Trophoblast cell (in vitro differentiated cells and primary cell): Measurements from ENCODE around the gene COA6.

Source experiments
- DNase-seq, 2 donors: peaks; one replicate each; pipeline ENCODE4 v3.0.0-alpha.2; 2016
- H2AFZ ChIP-seq: 2 replicates; pipeline ENCODE4 v1.6.1; 2013; ENCODE audit warnings: low read length, moderate library complexity, mild to moderate bottlenecking; ENCODE audit not compliant: insufficient read depth, poor library complexity
- H2AK5ac ChIP-seq: 2 replicates; pipeline ENCODE4 v1.6.1; 2013; ENCODE audit warnings: mild to moderate bottlenecking, low read length
- H2BK120ac ChIP-seq: 2 replicates; pipeline ENCODE4 v1.6.1; 2013; ENCODE audit warnings: low read length, mild to moderate bottlenecking, moderate library complexity; ENCODE audit not compliant: insufficient read depth, poor library complexity
- H2BK12ac ChIP-seq: 2 replicates; pipeline ENCODE4 v1.6.1; 2013; ENCODE audit warnings: mild to moderate bottlenecking, low read length, moderate library complexity
- H2BK5ac ChIP-seq: 2 replicates; pipeline ENCODE4 v1.6.1; 2013; ENCODE audit warnings: low read length, low read depth, moderate library complexity, mild to moderate bottlenecking; ENCODE audit not compliant: poor library complexity
- H3K14ac ChIP-seq: 2 replicates; pipeline ENCODE4 v1.6.1; 2013; ENCODE audit warnings: mild to moderate bottlenecking, low read length
- H3K18ac ChIP-seq: 2 replicates; pipeline ENCODE4 v1.6.1; 2013; ENCODE audit warnings: mild to moderate bottlenecking, low read length
- H3K23ac ChIP-seq: 2 replicates; pipeline ENCODE4 v1.6.1; 2013; ENCODE audit warnings: low read length
- H3K27ac ChIP-seq: 2 replicates; pipeline ENCODE4 v1.5.1; 2013; ENCODE audit warnings: low read depth, mild to moderate bottlenecking, inconsistent platforms, low read length, moderate library complexity
- H3K27me3 ChIP-seq: 2 replicates; pipeline ENCODE4 v1.6.1; 2013; ENCODE audit warnings: inconsistent platforms, mild to moderate bottlenecking, low read length, moderate library complexity; ENCODE audit not compliant: insufficient read depth
- H3K36me3 ChIP-seq, 2 experiments: 1 replicate in 1 of 2; 2 replicates in 1 of 2; pipeline ENCODE4 v1.6.1; 2013; ENCODE audit warnings: low read length in 2 of 2, mild to moderate bottlenecking in 2 of 2, moderate library complexity in 1 of 2; ENCODE audit not compliant: insufficient read depth in 2 of 2, control insufficient read depth in 1 of 2
- H3K4ac ChIP-seq: 2 replicates; pipeline ENCODE4 v1.6.1; 2013; ENCODE audit warnings: low read depth, mild to moderate bottlenecking, low read length, moderate library complexity
- H3K4me1 ChIP-seq, 2 experiments: 1 replicate in 1 of 2; 2 replicates in 1 of 2; pipeline ENCODE4 v1.6.1; 2013; ENCODE audit warnings: low read length in 2 of 2, mild to moderate bottlenecking in 2 of 2, moderate library complexity in 1 of 2; ENCODE audit not compliant: insufficient read depth in 2 of 2, control insufficient read depth in 1 of 2
- H3K4me2 ChIP-seq: 2 replicates; pipeline ENCODE4 v1.6.1; 2013; ENCODE audit warnings: inconsistent platforms, mild to moderate bottlenecking, low read length, moderate library complexity
- H3K4me3 ChIP-seq: 2 replicates; pipeline ENCODE4 v1.5.1; 2013; ENCODE audit warnings: mild to moderate bottlenecking, low read depth, low read length, inconsistent platforms
- H3K79me1 ChIP-seq: one replicate; pipeline ENCODE4 v1.6.1; 2013; ENCODE audit warnings: low read length
- H3K79me2 ChIP-seq: 2 replicates; pipeline ENCODE4 v1.6.1; 2013; ENCODE audit warnings: low read length, mild to moderate bottlenecking; ENCODE audit not compliant: control insufficient read depth, insufficient read depth, poor library complexity
- H3K9ac ChIP-seq: 2 replicates; pipeline ENCODE4 v1.6.1; 2013; ENCODE audit warnings: mild to moderate bottlenecking, low read length
- H3K9me3 ChIP-seq: 2 replicates; pipeline ENCODE4 v1.6.1; 2013; ENCODE audit warnings: low read depth, mild to moderate bottlenecking, control low read depth, inconsistent platforms, low read length; ENCODE audit not compliant: insufficient read depth
- H4K12ac ChIP-seq: 2 replicates; pipeline ENCODE4 v1.6.1; 2013; ENCODE audit warnings: low read depth, mild to moderate bottlenecking, low read length, moderate library complexity
- H4K8ac ChIP-seq: 2 replicates; pipeline ENCODE4 v1.6.1; 2013; ENCODE audit warnings: low read depth, mild to moderate bottlenecking, low read length, moderate library complexity
- H4K91ac ChIP-seq: one replicate; pipeline ENCODE4 v1.6.1; 2013; ENCODE audit warnings: low read depth, mild to moderate bottlenecking, low read length, moderate library complexity
- WGBS: extraction: QIAGEN DNeasy Blood & Tissue Kit; methylation state at CpG from one replicate; pipeline ENCODE4 v1.1.7; 2013; ENCODE audit warnings: missing lambda C conversion rate; ENCODE audit not compliant: insufficient read length, insufficient coverage; ENCODE audit errors: extremely low coverage; 5-methylcytosine and 5-hydroxymethylcytosine counted together

The COA6 gene

DNA sequence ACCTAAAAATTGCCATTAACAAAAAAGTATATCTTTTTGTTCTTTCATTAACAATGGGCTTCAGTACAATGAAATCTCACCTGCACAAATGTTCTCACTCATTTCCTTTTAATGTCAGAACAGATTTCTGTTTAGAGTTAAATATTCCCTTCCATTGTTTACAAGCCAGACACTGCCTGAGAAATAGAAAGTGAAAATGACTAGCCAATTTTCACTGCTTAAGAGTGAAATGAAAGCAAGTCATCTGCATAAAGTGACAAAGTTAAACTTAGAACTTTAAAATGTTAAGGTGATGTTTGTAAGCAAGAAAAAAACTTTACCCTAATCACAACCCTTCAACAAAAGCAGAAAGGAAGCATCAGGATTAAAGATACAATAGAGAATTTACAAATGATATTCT lies 27.5 kb downstream of the COA6 start:
- Histone ChIP-seq H3K9me3 (no peaks in the 10 kb centered on the region), H3K9ac (no peak overlapping the region), H3K4me2 (no peak overlapping the region), H3K4me1 (no peaks in the 10 kb centered on the region), H3K4ac (no peak overlapping the region), H3K14ac (no peak overlapping the region), H4K91ac (no peak overlapping the region), H4K12ac (no peak overlapping the region), H3K23ac (no peak overlapping the region), H2BK12ac (no peak overlapping the region), H2BK120ac (no peak overlapping the region), H4K8ac (no peak overlapping the region), H3K27me3 (no peaks in the 10 kb centered on the region), H3K4me3 (no peak overlapping the region), H3K18ac (no peak overlapping the region), H3K27ac (no peak overlapping the region), H2AK5ac (no peak overlapping the region), H2BK5ac (no peak overlapping the region), H3K36me3 (no peaks in the 10 kb centered on the region), H2AFZ (no peak overlapping the region), H3K79me1 (no peaks in the 10 kb centered on the region), H3K79me2 (no peaks in the 10 kb centered on the region)
- DNase-seq, result no peak

DNA sequence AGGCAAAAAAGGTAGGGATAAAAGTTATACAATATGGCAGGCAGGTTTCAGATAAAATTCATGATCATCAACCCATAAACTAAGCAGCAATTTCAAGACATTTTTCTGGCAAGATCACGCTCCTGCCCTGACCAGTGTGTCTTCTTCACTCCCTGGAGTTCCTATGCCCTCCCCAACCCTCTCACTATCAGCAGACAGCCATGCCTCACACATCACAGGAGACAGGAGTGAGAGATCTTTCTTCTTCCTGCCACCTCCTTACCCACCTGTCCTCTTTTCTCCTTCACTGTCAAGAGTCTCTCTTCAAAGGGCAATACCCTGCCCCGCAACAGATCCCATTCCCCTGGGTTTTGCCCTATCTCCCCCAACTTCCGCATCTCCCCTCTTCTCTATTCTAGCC lies 28.4 kb downstream of the COA6 start:
- no peak overlapping the region for H3K14ac ChIP-seq
- no peak overlapping the region for H2BK12ac ChIP-seq
- no peaks in the 10 kb centered on the region for H3K79me2 ChIP-seq
- H3K27ac ChIP-seq, result no peak overlapping the region
- no peak overlapping the region for H3K4me2 ChIP-seq
- H3K9me3 ChIP-seq, result no peaks in the 10 kb centered on the region
- H2BK5ac ChIP-seq, result no peak overlapping the region
- H2AFZ ChIP-seq, result no peak overlapping the region
- no peak overlapping the region for H4K8ac ChIP-seq
- H3K4ac ChIP-seq, result no peak overlapping the region
- no peak overlapping the region for H4K12ac ChIP-seq
- no peaks in the 10 kb centered on the region for H3K79me1 ChIP-seq
- WGBS, result no CpG with 5 or more reads among the region's 3 CpGs
- H3K36me3 ChIP-seq, result no peaks in the 10 kb centered on the region
- no peak overlapping the region for H2BK120ac ChIP-seq
- no peaks in the 10 kb centered on the region for H3K27me3 ChIP-seq
- H4K91ac ChIP-seq, result no peak overlapping the region
- H3K4me1 ChIP-seq, result no peaks in the 10 kb centered on the region
- no peak overlapping the region for H3K18ac ChIP-seq
- H3K4me3 ChIP-seq, result no peak overlapping the region
- H3K23ac ChIP-seq, result no peak overlapping the region
- DNase-seq, result no peak
- no peak overlapping the region for H2AK5ac ChIP-seq
- no peak overlapping the region for H3K9ac ChIP-seq

DNA sequence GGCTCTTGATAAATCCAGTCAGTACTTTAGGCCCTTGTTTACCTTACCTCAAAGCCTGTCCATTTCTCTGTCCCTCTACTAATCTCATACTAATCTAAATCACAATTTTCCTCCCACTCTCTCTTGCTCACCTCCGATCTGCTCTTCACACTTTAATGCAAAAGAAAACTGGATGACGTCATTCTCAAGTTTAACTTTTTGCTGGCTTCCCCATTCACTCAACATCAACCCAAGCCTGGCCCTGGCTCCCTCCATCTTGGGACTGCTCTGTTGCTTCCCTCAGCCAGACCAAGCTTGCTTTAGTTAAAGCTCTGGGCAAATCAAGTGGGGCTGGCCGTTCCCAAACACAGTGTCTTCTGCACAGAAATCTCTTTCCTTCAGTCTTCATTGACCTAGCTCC lies 29.7 kb downstream of the COA6 start:
- Histone ChIP-seq H3K36me3 (no peaks in the 10 kb centered on the region), H4K91ac (no peak overlapping the region), H3K9ac (no peak overlapping the region), H2BK120ac (no peak overlapping the region), H3K4me1 (no peaks in the 10 kb centered on the region), H2AFZ (no peak overlapping the region), H2AK5ac (no peak overlapping the region), H3K79me1 (no peaks in the 10 kb centered on the region), H3K9me3 (no peaks in the 10 kb centered on the region), H3K27me3 (no peaks in the 10 kb centered on the region), H2BK12ac (no peak overlapping the region), H4K8ac (no peak overlapping the region), H4K12ac (no peak overlapping the region), H3K18ac (no peak overlapping the region), H3K4me2 (no peak overlapping the region), H3K4ac (no peak overlapping the region), H3K4me3 (no peak overlapping the region), H3K23ac (no peak overlapping the region), H2BK5ac (no peak overlapping the region), H3K27ac (no peak overlapping the region), H3K79me2 (no peaks in the 10 kb centered on the region), H3K14ac (no peak overlapping the region)
- DNase-seq, result no peak
- WGBS, result 100% methylated on average over 1 of the region's 3 CpGs

DNA sequence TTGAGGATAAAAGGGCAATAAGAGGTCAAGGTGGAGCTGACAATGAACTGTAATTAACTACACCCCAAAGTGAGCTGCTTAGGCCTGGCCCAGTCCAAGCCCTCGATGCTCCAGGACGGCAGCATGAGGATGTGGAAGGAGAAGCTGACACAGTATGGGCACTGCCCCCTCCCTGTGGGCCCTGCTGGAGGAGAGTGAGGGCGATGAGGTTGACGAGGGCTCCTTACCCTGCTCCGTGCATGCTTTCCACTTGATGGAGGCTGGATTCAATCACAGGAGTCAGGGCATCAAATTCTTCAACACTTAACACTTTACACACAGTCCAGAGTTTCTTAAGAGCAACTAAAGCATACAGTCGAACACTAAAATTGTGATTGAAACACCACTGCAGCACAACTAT lies 32.4 kb downstream of the COA6 start:
- Histone ChIP-seq H2AFZ (no peak overlapping the region), H3K79me2 (no peaks in the 10 kb centered on the region), H2BK12ac (no peak overlapping the region), H3K9ac (no peak overlapping the region), H3K79me1 (no peaks in the 10 kb centered on the region), H3K4ac (no peak overlapping the region), H3K4me2 (no peak overlapping the region), H4K12ac (no peak overlapping the region), H3K9me3 (no peaks in the 10 kb centered on the region), H3K36me3 (no peaks in the 10 kb centered on the region), H3K14ac (no peak overlapping the region), H3K27me3 (no peaks in the 10 kb centered on the region), H3K4me3 (no peak overlapping the region), H4K91ac (no peak overlapping the region), H3K27ac (no peak overlapping the region), H2BK5ac (no peak overlapping the region), H2AK5ac (no peak overlapping the region), H4K8ac (no peak overlapping the region), H3K23ac (no peak overlapping the region), H3K4me1 (no peaks in the 10 kb centered on the region), H3K18ac (no peak overlapping the region), H2BK120ac (no peak overlapping the region)
- WGBS, result no CpG with 5 or more reads among the region's 6 CpGs
- no peak for DNase-seq

DNA sequence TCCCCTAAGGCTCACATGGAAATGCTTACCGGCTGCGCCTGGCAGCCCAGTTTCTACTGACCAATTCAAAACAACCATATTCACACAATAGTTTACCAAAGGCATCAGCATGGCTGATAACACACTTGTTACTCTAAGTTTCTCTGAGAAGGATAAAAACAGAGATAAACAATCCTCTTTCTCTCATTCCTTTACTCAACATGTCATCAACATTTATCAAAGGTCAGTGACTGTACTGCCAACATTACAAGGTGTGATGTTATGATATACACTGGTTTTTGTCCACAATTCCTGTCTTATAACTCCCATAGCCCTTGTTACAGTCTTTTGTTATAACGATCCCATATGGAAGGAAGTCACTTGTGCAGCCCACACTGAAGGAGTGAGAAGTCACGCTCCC lies 33.6 kb downstream of the COA6 start:
- no peaks in the 10 kb centered on the region for H3K9me3 ChIP-seq
- H4K91ac ChIP-seq, result no peak overlapping the region
- no peaks in the 10 kb centered on the region for H3K27me3 ChIP-seq
- no peaks in the 10 kb centered on the region for H3K79me1 ChIP-seq
- H4K12ac ChIP-seq, result no peak overlapping the region
- DNase-seq, result no peak
- H3K79me2 ChIP-seq, result no peaks in the 10 kb centered on the region
- no peak overlapping the region for H3K27ac ChIP-seq
- H2AK5ac ChIP-seq, result no peak overlapping the region
- H4K8ac ChIP-seq, result no peak overlapping the region
- no peaks in the 10 kb centered on the region for H3K4me1 ChIP-seq
- no CpG with 5 or more reads among the region's 4 CpGs for WGBS
- no peak overlapping the region for H3K4me2 ChIP-seq
- H3K4me3 ChIP-seq, result no peak overlapping the region
- H3K36me3 ChIP-seq, result no peaks in the 10 kb centered on the region
- no peak overlapping the region for H3K4ac ChIP-seq
- no peak overlapping the region for H3K18ac ChIP-seq
- no peak overlapping the region for H2BK5ac ChIP-seq
- no peak overlapping the region for H2BK120ac ChIP-seq
- no peak overlapping the region for H2BK12ac ChIP-seq
- no peak overlapping the region for H2AFZ ChIP-seq
- no peak overlapping the region for H3K23ac ChIP-seq
- no peak overlapping the region for H3K9ac ChIP-seq
- no peak overlapping the region for H3K14ac ChIP-seq
